HG03025 (cell line): ENCODE results near the gene SLC1A7.

Experiments used
- ATAC-seq: cut with Tn5 transposase; IDR thresholded peaks from one replicate; pipeline ENCODE4 v1.9.1; 2021; ENCODE audit warnings: mild to moderate bottlenecking, moderate library complexity; ENCODE audit not compliant: unreplicated experiment, low FRiP score

SLC1A7 gene

DNA sequence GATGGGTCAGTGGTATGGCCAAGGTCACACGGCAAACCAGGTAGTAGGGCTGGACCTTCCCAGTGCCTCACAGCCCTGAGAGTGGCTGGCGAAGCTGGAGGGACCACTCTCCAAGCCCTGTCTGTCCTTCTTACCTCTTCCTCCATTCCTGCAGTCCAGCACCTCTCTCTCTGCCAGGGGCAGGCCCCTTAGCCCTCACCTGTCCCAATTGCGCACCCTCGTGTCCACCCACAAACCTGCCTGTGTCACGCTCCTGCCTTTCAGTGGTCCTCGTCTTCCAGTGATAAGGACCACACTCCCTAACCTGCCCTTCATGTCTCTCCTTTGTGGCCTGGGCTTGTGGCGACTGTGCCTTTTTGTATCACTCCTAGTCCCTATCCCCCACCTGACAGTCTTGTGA, 77.0 kb downstream of the SLC1A7 start:
- no peak for ATAC-seq

DNA sequence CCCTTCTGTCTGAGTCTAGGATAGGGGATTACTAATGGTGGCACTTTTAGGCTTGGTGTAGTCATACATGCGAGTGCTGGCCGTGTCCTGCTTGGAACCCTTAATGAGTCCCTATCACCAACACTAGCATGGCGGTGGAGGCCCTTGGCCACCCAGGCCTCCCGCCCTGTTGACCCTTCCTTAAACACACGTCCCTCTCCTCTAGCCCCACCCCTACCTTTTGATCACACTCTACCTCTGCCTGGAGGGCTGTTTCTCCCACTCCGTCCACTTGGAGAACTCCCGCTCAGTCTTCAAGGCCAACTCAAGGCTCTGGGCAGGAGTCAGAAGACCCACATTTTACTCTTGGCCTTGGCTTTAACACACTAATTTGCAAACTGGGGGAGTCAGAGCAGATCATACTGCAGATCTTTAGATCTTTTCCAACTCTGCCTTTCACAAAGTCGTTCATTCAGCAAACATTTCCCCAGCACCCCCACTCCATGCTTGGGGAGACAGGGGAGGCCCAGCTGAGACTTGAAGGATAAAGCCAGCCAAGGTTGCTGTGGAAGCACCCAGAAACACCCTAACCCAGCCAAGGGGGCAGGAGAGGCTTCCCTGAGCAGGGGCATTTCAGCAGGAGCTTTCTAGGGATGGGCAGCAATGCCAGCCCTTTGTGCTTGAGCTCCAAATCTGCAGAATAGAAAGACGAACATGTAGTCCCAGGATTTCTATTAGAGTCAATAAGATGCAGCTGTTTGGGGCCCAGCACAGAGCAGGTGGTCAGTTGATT, 78.5 kb downstream of the SLC1A7 start:
- no peak for ATAC-seq

DNA sequence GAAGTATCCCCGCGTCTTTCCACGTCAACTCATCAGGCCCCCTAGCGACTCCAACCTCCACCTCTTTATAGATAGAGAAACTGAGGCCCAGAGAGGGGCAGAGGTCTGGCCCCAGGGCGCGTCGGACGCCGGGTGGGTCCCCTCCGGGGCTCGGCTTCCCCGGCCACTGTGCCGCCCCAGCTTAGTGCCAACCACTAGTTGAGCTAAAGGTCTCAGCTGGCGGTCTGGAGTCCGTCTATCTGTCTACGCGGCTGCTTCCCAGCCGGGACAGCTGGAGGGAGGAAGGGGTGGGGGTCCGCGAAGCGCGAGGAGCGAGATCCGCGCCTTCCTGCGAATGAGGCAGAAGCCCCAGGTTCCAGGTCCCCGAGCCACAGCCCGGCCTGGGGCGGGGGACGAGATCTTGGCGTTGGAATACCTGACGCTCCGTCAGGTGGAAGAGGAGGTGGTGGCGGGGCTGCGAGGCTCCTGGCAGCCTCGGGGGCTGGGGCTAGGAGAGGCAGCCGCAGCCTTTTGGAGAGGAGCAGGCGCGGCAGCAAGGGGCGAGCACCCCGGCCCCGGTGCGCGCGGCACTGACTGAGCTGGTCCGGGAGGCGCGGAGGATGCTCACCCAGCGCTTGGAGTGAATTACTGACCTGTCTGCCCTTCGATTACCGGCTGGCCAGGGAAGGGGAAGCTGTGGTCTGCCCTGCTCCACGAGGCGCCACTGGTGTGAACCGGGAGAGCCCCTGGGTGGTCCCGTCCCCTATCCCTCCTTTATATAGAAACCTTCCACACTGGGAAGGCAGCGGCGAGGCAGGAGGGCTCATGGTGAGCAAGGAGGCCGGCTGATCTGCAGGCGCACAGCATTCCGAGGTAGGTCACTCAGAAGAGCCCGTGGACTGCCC, 79.5 kb downstream of the SLC1A7 start:
- no peak for ATAC-seq

DNA sequence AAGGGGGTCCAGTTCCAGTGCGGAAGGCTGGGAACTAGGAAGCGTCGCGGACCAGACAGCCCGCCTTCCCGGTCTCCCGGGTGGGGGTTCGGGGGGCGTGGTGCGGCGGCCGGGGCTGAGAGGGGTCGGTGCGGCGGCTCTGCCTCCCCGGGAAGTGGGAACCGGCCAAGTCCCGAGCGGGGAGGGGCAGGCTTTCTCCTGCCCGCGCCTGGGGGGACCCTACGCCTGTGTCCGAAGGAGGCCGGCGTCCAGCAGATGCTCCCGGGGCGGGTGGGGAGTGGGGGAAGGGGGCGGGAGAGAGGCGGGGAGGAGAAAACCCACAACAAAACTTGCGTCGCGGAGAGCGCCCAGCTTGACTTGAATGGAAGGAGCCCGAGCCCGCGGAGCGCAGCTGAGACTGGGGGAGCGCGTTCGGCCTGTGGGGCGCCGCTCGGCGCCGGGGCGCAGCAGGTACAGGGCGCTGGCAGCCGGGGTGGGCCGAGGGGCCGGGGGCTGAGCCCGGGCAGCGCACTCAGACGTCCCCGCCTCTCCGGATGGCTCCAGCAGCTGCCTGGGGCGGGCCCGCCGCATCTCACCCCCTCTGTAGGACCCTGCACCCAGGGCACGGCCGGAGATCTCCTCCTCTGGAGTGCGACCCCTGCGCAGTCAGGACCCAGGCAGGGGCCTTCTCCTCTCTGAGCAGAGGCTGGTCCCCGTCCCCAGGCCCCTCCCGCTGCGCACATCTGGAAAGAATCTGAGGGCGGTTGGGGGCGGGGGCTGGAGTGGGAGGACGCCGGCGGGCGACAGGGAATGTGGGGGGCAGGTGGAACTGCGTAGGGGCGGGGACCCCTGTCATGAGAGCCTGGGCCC, 80.4 kb downstream of the SLC1A7 start, which contains the start of gene PODN:
Gene PODN, plus strand, starts transcription at position 355 of the 849 bp plus-strand sequence. CDS start 7,643 bp downstream, outside the sequence.
- no peak for ATAC-seq

DNA sequence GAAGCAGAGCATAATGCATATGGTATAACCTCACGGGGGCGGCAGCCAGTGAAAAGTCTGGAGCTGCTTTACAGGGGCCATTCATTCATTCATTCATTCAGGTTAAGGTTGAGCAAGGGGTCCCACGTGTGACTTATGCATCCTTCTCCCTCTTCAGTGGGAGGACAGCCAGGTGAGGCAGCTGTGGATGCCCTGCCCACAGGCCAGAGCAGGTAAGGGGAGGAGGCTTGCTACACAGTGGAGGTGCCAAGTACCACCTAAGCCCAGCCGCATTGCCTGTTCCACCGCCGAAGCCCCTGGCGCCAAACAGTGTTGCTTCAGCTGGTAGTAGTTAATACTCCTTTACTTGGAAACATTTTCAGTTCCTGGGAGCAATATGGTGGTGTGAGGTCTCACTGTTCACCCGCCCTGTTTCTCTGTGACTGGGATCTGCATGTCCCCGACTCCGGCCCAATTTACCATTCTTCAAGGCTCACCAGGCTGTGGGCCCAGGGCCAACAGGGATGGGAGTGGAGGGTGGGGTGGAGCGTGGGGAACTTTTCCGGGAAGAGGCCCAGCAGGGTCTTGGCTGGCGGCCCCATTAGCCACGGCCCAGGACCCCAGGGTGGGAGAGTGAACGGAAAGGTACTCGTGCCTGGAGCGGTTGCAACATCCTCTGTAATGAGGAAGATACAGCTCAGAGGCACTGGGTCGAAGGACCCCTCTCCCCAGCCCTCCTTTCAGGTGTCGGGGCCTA, 81.1 kb downstream of the SLC1A7 start:
- ATAC-seq = no peak

DNA sequence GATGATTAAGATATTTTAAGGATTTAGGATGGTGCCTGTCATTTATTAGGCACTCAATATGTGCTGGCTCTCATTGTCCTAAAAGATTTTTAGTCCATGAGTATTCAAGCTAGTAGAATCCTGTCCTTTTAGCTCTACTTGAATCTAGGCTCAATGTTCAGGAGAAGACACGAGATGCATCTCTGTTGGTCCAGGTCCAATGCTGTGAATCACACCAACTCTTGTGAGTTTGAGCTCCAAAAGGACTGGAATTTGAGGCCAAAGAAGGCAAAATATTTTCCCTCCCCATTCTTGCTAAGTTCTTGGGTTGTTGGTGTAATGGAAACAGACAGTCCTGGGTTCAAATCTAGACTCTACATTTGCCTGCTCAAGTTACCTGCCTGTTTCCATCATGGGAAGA, 81.9 kb downstream of the SLC1A7 start:
- no peak for ATAC-seq

DNA sequence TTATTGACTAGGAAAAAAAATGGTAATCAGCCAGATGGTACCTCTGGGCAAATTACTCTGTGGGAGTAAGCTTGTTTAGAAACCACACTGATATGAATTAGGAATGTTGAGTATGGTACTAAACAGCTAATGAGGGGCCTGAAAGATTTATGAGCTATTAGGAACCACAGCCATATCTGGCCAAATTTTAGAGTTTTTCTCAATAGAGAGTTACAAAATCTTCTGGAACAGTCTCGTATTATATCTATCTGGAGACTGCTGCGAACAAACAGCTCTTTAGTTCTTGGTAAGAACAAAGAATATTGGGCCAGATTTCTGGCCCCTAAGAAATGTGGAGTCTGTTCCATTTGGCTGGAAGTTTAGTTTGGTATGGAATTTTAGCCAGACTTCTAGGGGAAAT, 85.3 kb downstream of the SLC1A7 start:
- ATAC-seq = no peak

DNA sequence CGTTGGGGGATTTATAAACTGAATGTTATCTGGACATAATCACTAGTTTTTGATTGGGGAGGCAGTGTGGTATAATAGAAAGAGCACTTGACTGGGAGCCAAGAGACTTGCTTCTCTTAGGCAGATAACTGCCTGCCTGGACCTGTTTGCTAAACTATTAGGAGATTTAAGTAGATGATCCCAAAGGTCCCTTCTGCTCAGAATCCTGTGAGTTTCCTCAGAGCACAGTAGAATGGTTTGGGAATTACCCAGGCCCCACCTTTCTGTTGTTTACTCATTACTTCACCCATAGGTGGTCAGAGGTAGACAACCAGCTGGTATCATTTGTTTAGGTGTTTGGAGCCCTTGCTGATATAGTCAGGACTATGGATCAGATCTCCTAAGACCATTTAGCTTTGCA, 90.8 kb downstream of the SLC1A7 start:
- ATAC-seq = no peak

DNA sequence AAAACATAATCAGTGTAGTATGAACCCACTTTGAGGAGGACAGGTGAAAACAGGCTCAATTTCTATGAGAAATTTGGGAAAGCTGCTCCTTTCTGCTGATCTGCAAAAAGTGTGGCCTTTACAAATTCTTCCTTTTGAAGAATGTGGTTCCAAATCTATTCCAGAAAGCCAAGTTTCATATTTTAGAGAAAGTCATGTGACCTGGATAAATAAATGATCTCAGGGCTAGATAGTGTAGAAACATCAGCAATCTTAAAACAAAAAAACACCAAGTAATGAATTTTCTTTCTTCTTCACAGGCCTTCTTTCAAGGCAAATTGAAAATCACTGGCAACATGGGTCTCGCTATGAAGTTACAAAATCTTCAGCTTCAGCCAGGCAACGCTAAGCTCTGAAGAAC, 92.1 kb downstream of the SLC1A7 start:
- ATAC-seq = no peak

DNA sequence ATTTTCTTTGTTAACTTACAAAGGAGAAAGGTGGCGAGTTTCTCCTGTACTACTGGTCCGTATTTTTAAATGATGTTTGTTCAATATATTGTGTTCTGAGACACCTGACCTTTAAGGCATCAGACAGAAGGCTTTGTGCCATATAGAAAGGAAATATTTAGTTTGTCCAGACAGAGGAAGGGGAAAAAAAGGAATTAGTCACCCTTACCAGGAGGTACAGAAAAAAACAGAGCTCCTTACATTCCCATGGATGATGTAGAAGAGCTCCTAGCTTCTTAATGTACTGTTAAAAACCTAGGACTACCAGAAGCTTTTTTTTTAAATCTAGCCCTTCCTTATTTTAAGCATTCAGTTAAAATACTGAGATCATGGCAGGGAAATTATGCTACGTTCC, 92.9 kb downstream of the SLC1A7 start:
- no peak for ATAC-seq

DNA sequence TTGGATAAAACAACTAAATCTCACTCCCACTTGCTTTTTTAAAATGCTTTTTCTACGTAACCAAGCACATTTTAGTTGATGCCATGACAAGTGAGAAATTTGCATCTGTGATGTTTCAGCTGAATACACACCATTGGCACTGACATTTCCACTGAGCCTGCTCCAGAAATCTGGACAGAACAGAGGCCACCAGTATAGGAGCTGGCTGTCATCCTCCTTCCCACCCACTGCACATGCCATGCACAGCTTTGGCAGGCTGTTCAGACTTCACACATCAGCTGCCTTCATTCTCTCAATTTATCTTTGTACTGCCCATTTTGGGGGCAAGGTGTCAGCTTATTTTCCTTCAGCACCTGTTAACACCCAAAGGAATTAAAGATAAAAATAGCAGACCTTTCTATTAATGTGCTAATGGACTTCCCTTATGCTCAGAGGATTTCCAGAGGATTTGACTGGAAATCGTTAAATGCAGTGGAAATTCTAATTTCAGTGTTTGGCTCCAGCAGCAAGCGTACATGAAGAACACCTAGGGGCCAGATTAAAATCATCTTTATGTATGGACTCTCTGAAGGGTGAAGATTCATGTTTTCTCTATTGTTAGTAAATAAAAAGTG, 93.4 kb downstream of the SLC1A7 start:
- no peak for ATAC-seq

DNA sequence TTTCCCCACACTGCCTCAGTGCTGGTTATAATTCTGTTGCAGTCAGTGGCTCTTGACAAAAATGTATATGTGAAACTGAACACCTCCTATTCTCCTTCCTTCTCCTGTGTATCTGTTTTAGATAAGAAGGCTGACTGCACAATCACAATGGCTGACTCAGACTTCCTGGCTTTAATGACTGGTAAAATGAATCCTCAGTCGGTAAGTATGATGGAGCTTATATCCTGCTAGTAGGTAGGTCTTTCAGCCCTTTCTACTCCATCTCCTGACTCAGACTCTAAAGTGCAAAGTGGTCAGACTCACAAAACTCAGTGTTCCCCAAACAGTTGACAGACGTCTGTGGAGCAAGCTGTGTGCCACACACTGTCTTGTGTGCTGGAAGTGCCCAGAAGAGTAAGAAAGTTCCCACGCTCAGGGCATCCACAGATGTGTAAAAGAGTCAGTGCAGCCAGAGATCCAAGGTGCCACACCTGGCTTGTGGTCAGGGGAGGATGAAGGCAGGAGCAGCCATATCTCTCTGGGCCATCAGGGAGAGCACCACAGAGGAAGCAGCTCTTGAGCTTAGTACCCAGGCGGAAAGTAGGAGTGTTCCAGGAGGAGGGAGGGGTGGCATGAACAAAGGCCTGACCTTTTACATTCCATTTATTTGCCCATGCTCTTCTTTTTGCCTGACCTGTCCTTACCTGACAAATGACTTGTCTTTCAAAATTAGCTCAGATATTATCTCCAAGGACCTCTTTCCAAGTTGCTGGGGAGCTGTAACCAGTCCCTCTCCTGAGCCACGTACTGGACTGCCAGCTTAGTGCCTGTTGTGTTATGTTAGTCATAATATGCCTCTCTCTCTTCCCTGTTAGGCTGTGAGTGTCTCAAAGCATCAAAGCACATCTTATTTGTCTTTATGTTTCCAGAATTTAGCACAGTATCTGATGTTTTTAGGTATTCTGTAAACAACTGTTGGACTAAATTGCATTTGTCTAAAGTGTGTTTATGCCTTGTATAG, 94.4 kb downstream of the SLC1A7 start:
- no peak for ATAC-seq

DNA sequence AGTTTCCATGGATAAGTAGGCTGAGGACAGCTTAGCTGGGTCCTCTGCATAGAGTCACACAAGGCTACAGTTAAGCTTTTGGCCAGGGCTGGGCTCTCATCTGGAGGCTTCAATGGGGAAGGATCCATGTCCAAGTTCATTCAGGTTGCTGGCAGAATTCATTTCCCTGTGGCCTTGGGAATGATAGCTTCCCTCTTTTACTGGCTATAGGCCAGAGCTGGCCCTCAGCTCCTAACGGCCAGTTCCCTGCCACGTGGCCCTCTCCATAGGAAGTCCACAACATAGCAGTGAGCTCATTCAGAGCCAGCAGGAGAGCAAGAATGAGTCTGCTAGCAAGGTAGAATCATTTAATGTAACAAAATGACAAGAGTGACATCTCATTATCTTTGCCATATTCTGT, 95.5 kb downstream of the SLC1A7 start:
- no peak for ATAC-seq

DNA sequence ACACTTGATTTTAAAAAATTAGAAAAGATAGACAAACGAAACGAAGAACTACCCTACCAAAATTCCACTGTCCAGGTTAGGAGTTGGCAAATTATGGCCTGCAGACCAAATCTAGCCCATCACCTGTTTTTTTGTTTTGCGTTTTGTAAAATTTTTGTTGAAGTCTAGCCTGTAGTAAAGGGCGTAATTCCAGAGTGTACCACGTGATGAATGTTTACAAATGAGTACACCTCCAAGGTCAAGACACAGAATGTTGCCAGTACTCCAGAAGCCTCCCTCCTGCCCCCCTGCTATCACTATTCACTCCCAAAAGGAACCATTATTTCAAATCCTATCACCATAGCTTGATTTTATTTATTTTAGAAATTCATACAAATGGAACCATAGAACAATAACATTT, 97.5 kb downstream of the SLC1A7 start:
- no peak for ATAC-seq

DNA sequence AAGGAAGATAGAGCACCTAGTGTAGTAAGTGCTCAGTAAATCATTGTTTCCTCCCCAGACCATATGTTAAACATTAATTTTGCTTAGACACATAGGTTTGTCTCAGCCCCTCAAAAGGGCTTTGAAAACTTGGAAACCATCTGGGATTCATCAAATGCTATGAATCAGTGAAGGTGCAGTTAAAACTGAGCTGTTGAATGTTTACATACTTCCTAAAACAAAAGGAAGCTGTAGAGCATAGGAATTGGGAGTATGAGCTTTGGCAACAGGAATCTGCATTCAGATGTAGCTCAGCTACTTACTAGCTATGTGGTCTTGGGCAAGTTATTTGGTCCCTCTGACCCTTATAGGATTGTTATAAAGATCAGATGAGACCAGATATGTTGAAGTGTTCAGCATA, 99.2 kb downstream of the SLC1A7 start:
- ATAC-seq = no peak

DNA sequence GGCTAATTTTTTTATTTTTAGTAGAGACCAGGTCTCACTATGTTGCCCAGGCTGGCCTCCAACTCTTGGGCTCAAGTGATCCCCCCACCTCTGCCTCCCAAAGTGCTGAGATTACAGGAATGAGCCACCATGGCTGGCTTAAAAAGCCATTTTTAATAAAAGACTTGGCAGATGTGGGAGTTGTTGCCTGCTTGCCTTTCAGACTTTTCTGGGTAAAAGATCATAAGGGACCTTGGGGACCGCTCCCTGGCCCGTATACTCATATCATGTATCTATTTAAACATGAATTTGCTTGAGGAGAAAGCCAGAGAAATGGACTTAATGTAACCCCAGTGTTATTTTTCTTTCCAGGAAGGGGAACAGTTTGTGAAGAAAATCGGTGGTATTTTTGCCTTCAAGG, 103.9 kb downstream of the SLC1A7 start:
- no peak for ATAC-seq
